Measurements from ENCODE around the gene YWHAH. TPM values are rescaled to one million over a fixed set of nuclear protein-coding genes. Genes with fewer than 3 reads are reported as not detected.

Gene YWHAH
- total and polyA plus RNA-seq, 9 of the 15 experiments (the other 6 are each of a cell fraction or from before 2014, with no cell fraction given): 32.0 to 177 (median 114) TPM

GRCh38 chr22:31896472-31896871 is 47.9 kb upstream of the YWHAH start (continued):
- TF ChIP-seq ID3 (CRISPR knock-in tag; IDR thresholded peaks at IDR 0.05): no peak
- no peak for TF ChIP-seq ID3 (tag; IDR thresholded peaks at IDR 0.05)
- TF ChIP-seq XRCC5 (IDR thresholded peaks at IDR 0.05; ENCODE audit: low read depth, low read length): no peak
- TF ChIP-seq CBX8 (IDR thresholded peaks at IDR 0.05; ENCODE audit: borderline replicate concordance, extremely low read depth, low read depth, low read length, poor library complexity, severe bottlenecking): no peak
- TF ChIP-seq HNRNPL (IDR thresholded peaks at IDR 0.05; ENCODE audit: low read depth, low read length): no peak
- TF ChIP-seq NUFIP1 (IDR thresholded peaks at IDR 0.05; ENCODE audit: partially characterized antibody): no peak
- TF ChIP-seq PTRF (tag; IDR thresholded peaks at IDR 0.05): no peak
- TF ChIP-seq MLLT1 (IDR thresholded peaks at IDR 0.05): 0 out of 4 replicates have a peak, but pooled peaks of 1 of the 2 experiments have one; percentile 41
- TF ChIP-seq ATF2 (CRISPR knock-in tag; IDR thresholded peaks at IDR 0.05): no peak
- TF ChIP-seq TOE1 (IDR thresholded peaks at IDR 0.05; ENCODE audit: borderline replicate concordance): no peak
- no peak for TF ChIP-seq TOE1 (CRISPR knock-in tag; IDR thresholded peaks at IDR 0.05; ENCODE audit: borderline replicate concordance, low read depth)
- no peak for TF ChIP-seq PCBP1 (IDR thresholded peaks at IDR 0.05; ENCODE audit: low read depth, low read length, poor library complexity, severe bottlenecking)
- no peak for TF ChIP-seq CHD1 (IDR thresholded peaks at IDR 0.05; ENCODE audit: low read length)
- TF ChIP-seq ARID4B (CRISPR knock-in tag; IDR thresholded peaks at IDR 0.05): no peak
- TF ChIP-seq NR0B1 (IDR thresholded peaks at IDR 0.05; ENCODE audit: partially characterized antibody): no peak
- no peak for TF ChIP-seq POLR2A (conservative IDR thresholded peaks at IDR 0.05)
- TF ChIP-seq DACH1 (IDR thresholded peaks at IDR 0.05; ENCODE audit: partially characterized antibody): no peak
- TF ChIP-seq SMAD4 (CRISPR knock-in tag; conservative IDR thresholded peaks at IDR 0.05): no peak
- TF ChIP-seq PTBP1 (IDR thresholded peaks at IDR 0.05; ENCODE audit: low read depth, low read length): no peak
- TF ChIP-seq ZNF253 (CRISPR knock-in tag; conservative IDR thresholded peaks at IDR 0.05): no peak
- no peak for TF ChIP-seq TCF7L2 (IDR thresholded peaks at IDR 0.05; ENCODE audit: low read depth, low read length)
